Pancreas (tissue), 10 donors: ENCODE measurements around the gene ANO9. TPM values are rescaled to one million over a fixed set of nuclear protein-coding genes. Genes with fewer than 3 reads are reported as not detected.

Experiments
- ATAC-seq, 4 donors: fragments of 200-7000 bp; cut with Tn5 transposase; one replicate each; pipeline versions ENCODE4 v1.8.0 to v1.9.1; 2020; ENCODE audit warnings: mild to moderate bottlenecking in 4 of 4, moderate library complexity in 4 of 4
- DNase-seq, 6 donors: peaks; one replicate each; pipeline ENCODE4 v3.0.0-alpha.2; 2020
- FAIRE-seq: peaks from 2 replicates; lab custom pipeline; 2012; peaks lifted over from hg19 to GRCh38; lab: Jason Lieb, UNC
- H3K27ac ChIP-seq, 4 donors: fragments of 200-600 bp; sonication (generic); 1 replicate in 3 of 4; 2 replicates in 1 of 4; pipeline versions ENCODE4 v1.5.0 to v1.8.0; 2020
- H3K27me3 ChIP-seq, 4 donors: fragments of 200-600 bp; one replicate each; pipeline ENCODE4 v1.8.0; 2021
- H3K36me3 ChIP-seq, 3 donors: fragments of 200-600 bp; sonication (generic) in 1 of 3; one replicate each; pipeline versions ENCODE4 v1.5.0 to v1.8.0; 2020 to 2021
- H3K4me1 ChIP-seq, 3 donors: fragments of 200-600 bp; one replicate each; pipeline ENCODE4 v1.8.0; 2021
- H3K4me3 ChIP-seq, 4 donors: fragments of 200-600 bp; sonication (generic) in 2 of 4; one replicate each; pipeline versions ENCODE4 v1.5.0 to v1.8.0; 2020 to 2021
- H3K9me3 ChIP-seq, 4 donors: fragments of 200-600 bp; one replicate each; pipeline ENCODE4 v1.8.0; 2021
- WGBS, 2 donors: extraction: QIAGEN DNeasy Blood & Tissue Kit; methylation state at CpG; one replicate each; pipeline ENCODE4 v1.1.7; 2013; 5-methylcytosine and 5-hydroxymethylcytosine counted together
- intact Hi-C, 3 donors: fragments of 100-400 bp; cut with DNase I; formaldehyde crosslinking; loops; one replicate each; pipeline versions ENCODE4 v1.11.1 to v1.14.2; 2022
- polyA plus RNA-seq, 2 donors: library from polyadenylated mRNA; stranded (reverse); fragments of 200-250 nt; gene quantifications; one replicate each; pipeline ENCODE4 v1.2.3, GENCODE V29; 2013
- total RNA-seq, 6 donors: library from RNA; stranded (reverse); fragmentation: NEBNext Ultra II Directional in 4 of 6; extraction: Animal tissue kit (Norgen Biotek cat#: 25700) in 4 of 6; gene quantifications; one replicate each; pipeline versions ENCODE4 v1.2.1 to v1.2.4, GENCODE V29; 2021 to 2023
- TF ChIP-seq, protein P1 (sequence below), 4 donors: fragments of 200-600 bp; sonication (generic) in 3 of 4; IDR thresholded peaks; one replicate each; pipeline versions ENCODE4 v1.5.0 to v1.8.0; 2021; ENCODE audit warnings: antibody characterized with exemption in 4 of 4
- donor health status: healthy with polysubstance abuse.
- donor health status: DM: no; HTN: no; CAD: no; lungs with moderate emphysema.
- donor health status: DM: no; HTN: no; CAD: no.
- donor health status: control.
- donor health status: control.
- donor health status: Bipolar disorder and iron deficiency.
- donor health status: DM: yes; HTN: yes; CAD: no.
- donor health status: DM: no; HTN: no; CAD: no.
- donor health status: DM: no; HTN: no; CAD: no.
- donor health status: DM: yes; HTN: yes; CAD: no.

ANO9 gene
- total and polyA plus RNA-seq, 8 donors = 6.2 to 68.7 (median 14.9) TPM

DNA sequence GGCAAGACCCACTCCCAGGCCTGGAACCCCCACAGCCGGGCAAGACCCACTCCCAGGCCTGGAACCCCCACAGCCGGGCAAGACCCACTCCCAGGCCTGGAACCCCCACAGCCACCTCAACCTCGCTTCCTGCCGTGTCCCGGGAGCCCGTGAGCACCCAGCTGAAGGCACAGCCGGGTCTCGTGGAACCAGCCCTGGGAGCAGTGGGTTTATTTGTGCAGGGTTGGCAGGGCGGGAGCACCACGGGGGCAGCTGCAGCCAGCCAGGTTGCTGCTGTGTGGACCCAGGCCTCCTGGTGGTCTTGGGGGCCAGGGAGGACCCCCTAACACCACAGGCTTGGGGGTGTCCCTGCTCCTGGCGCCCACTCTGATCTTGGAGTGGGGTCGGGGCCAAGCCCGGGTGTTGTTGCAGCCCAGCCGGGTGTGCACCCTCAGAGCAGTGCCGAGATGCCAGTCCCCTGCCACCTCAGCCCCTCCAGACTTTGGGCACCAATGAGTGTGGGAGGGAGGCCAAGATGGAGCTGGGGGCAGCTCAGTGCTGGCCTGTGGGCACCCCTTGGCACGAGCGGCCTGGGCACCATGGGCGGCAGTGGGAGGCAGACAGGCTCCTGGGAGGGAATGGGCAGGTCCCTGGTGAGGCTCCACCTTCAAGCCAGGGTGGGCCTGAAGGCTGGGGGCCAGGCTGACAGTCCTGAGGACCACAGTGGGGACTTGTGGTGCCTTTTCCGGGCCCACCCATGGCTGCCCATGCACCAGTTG lies 56.0 kb downstream of the ANO9 start:
- no peak overlapping the region for H3K27ac ChIP-seq
- no peak overlapping the region for H3K4me3 ChIP-seq
- H3K4me1 ChIP-seq = no peaks in the 10 kb centered on the region
- H3K9me3 ChIP-seq = no peaks in the 10 kb centered on the region
- H3K27me3 ChIP-seq = no peaks in the 10 kb centered on the region
- FAIRE-seq (no peak), ATAC-seq (no peak), DNase-seq (peak in 2 of 6 donors; percentile 33 to 66)
- WGBS, 2 donors = 93 to 95% methylated on average over 17 to 19 of the region's 19 CpGs
- TF ChIP-seq, protein P1, sequence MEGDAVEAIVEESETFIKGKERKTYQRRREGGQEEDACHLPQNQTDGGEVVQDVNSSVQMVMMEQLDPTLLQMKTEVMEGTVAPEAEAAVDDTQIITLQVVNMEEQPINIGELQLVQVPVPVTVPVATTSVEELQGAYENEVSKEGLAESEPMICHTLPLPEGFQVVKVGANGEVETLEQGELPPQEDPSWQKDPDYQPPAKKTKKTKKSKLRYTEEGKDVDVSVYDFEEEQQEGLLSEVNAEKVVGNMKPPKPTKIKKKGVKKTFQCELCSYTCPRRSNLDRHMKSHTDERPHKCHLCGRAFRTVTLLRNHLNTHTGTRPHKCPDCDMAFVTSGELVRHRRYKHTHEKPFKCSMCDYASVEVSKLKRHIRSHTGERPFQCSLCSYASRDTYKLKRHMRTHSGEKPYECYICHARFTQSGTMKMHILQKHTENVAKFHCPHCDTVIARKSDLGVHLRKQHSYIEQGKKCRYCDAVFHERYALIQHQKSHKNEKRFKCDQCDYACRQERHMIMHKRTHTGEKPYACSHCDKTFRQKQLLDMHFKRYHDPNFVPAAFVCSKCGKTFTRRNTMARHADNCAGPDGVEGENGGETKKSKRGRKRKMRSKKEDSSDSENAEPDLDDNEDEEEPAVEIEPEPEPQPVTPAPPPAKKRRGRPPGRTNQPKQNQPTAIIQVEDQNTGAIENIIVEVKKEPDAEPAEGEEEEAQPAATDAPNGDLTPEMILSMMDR (IDR thresholded peaks at IDR 0.05) = no peak
- intact Hi-C loops = no loop called here
- no peaks in the 10 kb centered on the region for H3K36me3 ChIP-seq

DNA sequence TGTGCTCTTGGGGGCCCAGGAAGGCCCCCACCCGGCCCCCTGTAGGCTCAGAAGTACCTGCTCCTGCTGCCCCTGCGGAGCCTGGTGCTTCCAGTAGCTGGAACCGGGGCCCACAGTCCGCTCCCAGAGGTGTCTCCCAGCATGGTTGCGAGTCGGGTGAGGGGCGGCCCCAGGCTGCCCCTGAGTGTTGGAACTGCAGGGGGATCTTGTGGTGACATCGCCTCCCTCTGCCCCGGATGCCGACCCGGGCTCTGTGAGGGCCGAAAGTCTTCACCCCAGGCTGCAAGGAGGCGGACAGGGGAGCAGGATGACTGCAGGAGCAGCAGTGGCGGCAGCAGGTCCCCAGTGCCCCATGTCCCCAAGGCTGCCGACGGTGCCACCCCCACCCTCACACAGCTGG lies 57.3 kb downstream of the ANO9 start:
- intact Hi-C loops = no loop called here
- TF ChIP-seq, protein P1 (IDR thresholded peaks at IDR 0.05) = no peak
- FAIRE-seq (no peak), DNase-seq (peak in 1 of 6 donors; percentile 75), ATAC-seq (no peak)
- no peaks in the 10 kb centered on the region for H3K4me1 ChIP-seq
- no peak overlapping the region for H3K27ac ChIP-seq
- H3K36me3 ChIP-seq = no peaks in the 10 kb centered on the region
- WGBS, 2 donors = 85 to 90% methylated on average over 16 of the region's 16 CpGs
- H3K4me3 ChIP-seq = no peak overlapping the region
- no peaks in the 10 kb centered on the region for H3K27me3 ChIP-seq
- no peaks in the 10 kb centered on the region for H3K9me3 ChIP-seq

DNA sequence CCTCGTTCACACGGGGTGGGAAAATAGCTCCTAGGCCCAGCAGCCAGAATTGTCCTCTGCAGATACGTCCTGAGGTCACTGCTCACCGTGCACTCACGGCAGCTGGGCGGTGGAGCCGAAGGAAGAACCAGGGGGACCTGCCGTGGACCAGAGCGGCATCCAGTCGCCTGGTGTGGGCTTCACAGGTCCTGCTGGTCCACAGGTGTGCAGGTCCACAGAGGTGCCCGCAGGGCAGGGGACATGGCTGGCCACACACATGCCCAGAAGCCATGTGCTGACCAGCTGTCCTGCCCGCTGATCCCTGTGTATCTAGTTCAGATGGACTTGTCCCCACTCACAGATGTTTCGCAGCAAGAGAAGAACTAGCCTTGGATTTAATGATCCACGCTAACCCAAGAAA lies 58.4 kb downstream of the ANO9 start:
- DNase-seq (peak in 1 of 6 donors; percentile 67), FAIRE-seq (no peak), ATAC-seq (no peak)
- intact Hi-C loops = no loop called here
- no peaks in the 10 kb centered on the region for H3K36me3 ChIP-seq
- no peak overlapping the region for H3K27ac ChIP-seq
- H3K27me3 ChIP-seq = no peaks in the 10 kb centered on the region
- 82 to 85% methylated on average over 14 of the region's 14 CpGs for WGBS, 2 donors
- TF ChIP-seq, protein P1 (IDR thresholded peaks at IDR 0.05) = no peak
- no peaks in the 10 kb centered on the region for H3K4me1 ChIP-seq
- H3K9me3 ChIP-seq = no peaks in the 10 kb centered on the region
- no peak overlapping the region for H3K4me3 ChIP-seq

DNA sequence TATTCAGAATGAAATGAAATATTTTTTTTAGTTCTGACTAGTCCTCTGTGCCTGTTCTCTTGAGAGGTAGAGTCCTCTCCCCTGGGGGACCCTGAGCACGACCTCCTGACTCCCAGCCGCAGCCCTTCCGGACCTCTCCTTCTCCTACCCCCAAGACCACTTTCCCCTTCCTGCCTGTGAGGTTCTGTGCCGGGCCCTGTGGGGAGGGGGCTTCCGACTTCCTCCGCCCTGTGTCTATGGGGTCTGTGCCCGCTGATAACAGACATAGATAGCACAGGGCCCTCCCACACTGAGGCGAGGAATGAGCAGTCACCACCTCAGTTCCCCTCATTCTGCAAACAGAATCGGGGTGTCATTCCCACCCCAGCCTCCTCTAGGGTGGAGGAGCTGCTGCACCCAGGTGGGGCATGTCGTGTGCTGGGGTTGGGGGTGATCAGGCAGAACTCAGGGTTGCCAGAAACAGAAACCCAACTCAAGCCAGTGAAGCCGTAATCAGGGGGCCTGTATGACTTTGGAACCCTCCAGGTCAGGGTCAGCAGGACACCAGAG lies 59.7 kb downstream of the ANO9 start:
- Histone ChIP-seq H3K9me3 (no peaks in the 10 kb centered on the region), H3K27me3 (no peaks in the 10 kb centered on the region), H3K36me3 (no peaks in the 10 kb centered on the region), H3K4me3 (no peak overlapping the region), H3K4me1 (no peaks in the 10 kb centered on the region), H3K27ac (no peak overlapping the region)
- FAIRE-seq (no peak), ATAC-seq (no peak), DNase-seq (peak in 3 of 6 donors; percentile 3 to 42 (median 39))
- 65 to 82% methylated on average over 11 of the region's 11 CpGs for WGBS, 2 donors
- TF ChIP-seq, protein P1 (IDR thresholded peaks at IDR 0.05) = no peak
- intact Hi-C loops = no loop called here
